GM12878 (cell line): ENCODE data around the gene CHST13. TPM values are rescaled to one million over a fixed set of nuclear protein-coding genes. Genes with fewer than 3 reads are reported as not detected.

Experiments
- ATAC-seq: fragments of 200-7000 bp; cut with Tn5 transposase; 3 replicates; pipeline ENCODE4 v1.9.1; 2020; ENCODE audit warnings: mild to moderate bottlenecking, moderate library complexity
- BruUV-seq: library from RNA; stranded (reverse); fragments of 400-500 nt; replicated peaks from 2 replicates; lab custom pipeline; 2021; lab: Mats Ljungman, UMichigan
- CTCF ChIA-PET: fragments of 300-600 bp; sonication (Branson Sonifier 250); formaldehyde crosslinking; extraction: SDS; loops from one replicate; lab custom pipeline; 2021; ENCODE audit warnings: inconsistent platforms; lab: Yijun Ruan, JAX
- POLR2A ChIA-PET: fragments of 350-600 bp; formaldehyde crosslinking; extraction: SDS; loops from one replicate; lab custom pipeline; 2021; ENCODE audit warnings: inconsistent platforms; lab: Charles Lee
- RAD21 ChIA-PET: fragments of 300-600 bp; sonication (Branson Sonifier 250); formaldehyde crosslinking; loops from one replicate; lab custom pipeline; 2023; ENCODE audit warnings: antibody characterized with exemption; ENCODE audit not compliant: unreplicated experiment; lab: Charles Lee
- SMC1A ChIA-PET: fragments of 300-600 bp; sonication (Branson Sonifier 250); formaldehyde crosslinking; loops from one replicate; lab custom pipeline; 2023; ENCODE audit not compliant: unreplicated experiment, uncharacterized antibody; lab: Charles Lee
- DNase-seq: peaks from one replicate; pipeline ENCODE4 v3.0.0-alpha.2; 2011; ENCODE audit warnings: low read depth, low spot score
- FAIRE-seq: peaks from 3 replicates; lab custom pipeline; 2011; peaks lifted over from hg19 to GRCh38; lab: Jason Lieb, UNC
- H2AFZ ChIP-seq: 2 replicates; pipeline ENCODE4 v1.6.0; 2011; ENCODE audit warnings: low read depth, low read length, control low read depth; ENCODE audit not compliant: control insufficient read depth
- H3K27ac ChIP-seq: 2 replicates; pipeline ENCODE4 v1.5.1; 2011; ENCODE audit warnings: control low read depth; ENCODE audit not compliant: control insufficient read depth, insufficient read depth
- H3K27me3 ChIP-seq, 2 experiments: replicated peaks in 1 of 2; 2 replicates each; pipeline versions ENCODE4 v1.6.0 to v1.6.1; 2011; ENCODE audit warnings: low read length in 1 of 2; ENCODE audit not compliant: control insufficient read depth in 2 of 2, insufficient read depth in 2 of 2
- H3K36me3 ChIP-seq, 2 experiments: 2 replicates each; pipeline ENCODE4 v1.5.1; 2011; ENCODE audit warnings: low read length in 1 of 2; ENCODE audit not compliant: control insufficient read depth in 2 of 2, insufficient read depth in 2 of 2
- H3K4me1 ChIP-seq: 2 replicates; pipeline ENCODE4 v1.6.1; 2011; ENCODE audit warnings: mild to moderate bottlenecking, low read length, moderate library complexity, mixed read lengths; ENCODE audit not compliant: control insufficient read depth, insufficient read depth
- H3K4me2 ChIP-seq: 2 replicates; pipeline ENCODE4 v1.6.0; 2011; ENCODE audit warnings: control low read depth; ENCODE audit not compliant: control insufficient read depth, insufficient read depth
- H3K4me3 ChIP-seq: fragments of 200-600 bp; sonication (generic); 2 replicates; pipeline ENCODE4 v1.5.1; 2016
- H3K79me2 ChIP-seq: 2 replicates; pipeline ENCODE4 v1.6.0; 2011; ENCODE audit warnings: low read length; ENCODE audit not compliant: control insufficient read depth, insufficient read depth
- H3K9ac ChIP-seq: 2 replicates; pipeline ENCODE4 v1.8.0; 2011; ENCODE audit warnings: low read length, control low read depth, mixed read lengths; ENCODE audit not compliant: control insufficient read depth, insufficient read depth
- H3K9me3 ChIP-seq: replicated peaks from 3 replicates; pipeline ENCODE4 v1.5.1; 2011; ENCODE audit warnings: mild to moderate bottlenecking, low read length; ENCODE audit not compliant: control insufficient read depth, insufficient read depth
- H4K20me1 ChIP-seq: 2 replicates; pipeline ENCODE4 v1.6.0; 2011; ENCODE audit not compliant: control insufficient read depth, insufficient read depth
- BCL3 ChIP-seq: IDR thresholded peaks from 2 replicates; pipeline ENCODE4 v1.6.1; 2011; ENCODE audit warnings: borderline replicate concordance, low read depth, mild to moderate bottlenecking, moderate library complexity, low read length; ENCODE audit not compliant: insufficient read depth, poor library complexity, severe bottlenecking
- BHLHE40 ChIP-seq, 2 experiments: fragments of 450-650 bp in 1 of 2; IDR thresholded peaks; 2 replicates each; pipeline ENCODE4 v1.6.1; 2011 to 2017; ENCODE audit warnings: low read depth in 2 of 2, borderline replicate concordance in 1 of 2, improper control_type of control experiment in 1 of 2, low read length in 1 of 2, mild to moderate bottlenecking in 1 of 2
- CBFB ChIP-seq: IDR thresholded peaks from 2 replicates; pipeline ENCODE4 v1.6.1; 2016; ENCODE audit warnings: antibody characterized with exemption, low read depth
- HDAC6 ChIP-seq: fragments of 200-600 bp; sonication (generic); IDR thresholded peaks from one replicate; pipeline ENCODE4 v1.8.0; 2017; ENCODE audit warnings: antibody characterized with exemption; ENCODE audit not compliant: unreplicated experiment
- HSF1 ChIP-seq: fragments of 150-350 bp; IDR thresholded peaks from 2 replicates; pipeline ENCODE4 v1.6.1; 2014; ENCODE audit warnings: mild to moderate bottlenecking, low read depth, low read length
- MLLT1 ChIP-seq: fragments of 450-650 bp; IDR thresholded peaks from 2 replicates; pipeline ENCODE4 v1.6.1; 2016; ENCODE audit warnings: mild to moderate bottlenecking
- MYC ChIP-seq: IDR thresholded peaks from 2 replicates; pipeline ENCODE4 v1.6.1; 2011; ENCODE audit warnings: mild to moderate bottlenecking, low read length, moderate library complexity, inconsistent platforms; ENCODE audit not compliant: insufficient read depth, insufficient replicate concordance, insufficient read length, severe bottlenecking
- TBL1XR1 ChIP-seq: IDR thresholded peaks from 2 replicates; pipeline ENCODE4 v1.6.1; 2012; ENCODE audit warnings: low read depth, low read length, improper control_type of control experiment
- ZNF274 ChIP-seq: IDR thresholded peaks from one replicate; pipeline ENCODE4 v1.8.0; 2011; ENCODE audit not compliant: insufficient read length, insufficient read depth
- WGBS: methylation state at CpG from one replicate; pipeline ENCODE4 v1.1.6; 2016; ENCODE audit warnings: low lambda C conversion rate; ENCODE audit not compliant: insufficient replicate concordance, insufficient coverage; ENCODE audit errors: missing lambda C conversion rate; 5-methylcytosine and 5-hydroxymethylcytosine counted together
- in situ Hi-C: fragments of 300-500 bp; cut with MboI; formaldehyde crosslinking; loops from 9 replicates; pipeline ENCODE4 v1.14.3; 2018; ENCODE audit warnings: mixed read lengths
- intact Hi-C: fragments of 100-400 bp; cut with micrococcal nuclease; formaldehyde crosslinking; loops from one replicate; pipeline ENCODE4 v1.14.2; 2022; ENCODE audit not compliant: unreplicated experiment
- polyA plus RNA-seq, 11 experiments: library from polyadenylated mRNA; depleted of rRNA in 4 of 11; unstranded in 6 of 11; stranded (reverse) in 5 of 11; fragments of >200 nt; fragmentation: Nextera tagmentation in 4 of 11; fragmentation: Illumina TruSeq in 1 of 11; extraction: Ambion mirVana in 4 of 11; extraction: Trizol in 1 of 11; gene quantifications; 1 replicate in 1 of 11; 2 replicates in 10 of 11; pipeline versions ENCODE4 v1.2.1 to v1.2.3, GENCODE V29; 2011 to 2016; ENCODE audit warnings: inconsistent platforms in 2 of 11, missing spikeins in 2 of 11, low read depth in 1 of 11
- total RNA-seq, 4 experiments: library from RNA; depleted of rRNA in 3 of 4; stranded (reverse); fragments of >200 nt in 3 of 4; fragmentation: Illumina TruSeq in 1 of 4; extraction: Trizol in 1 of 4; gene quantifications; 2 replicates each; pipeline versions ENCODE4 v1.2.1 to v1.2.3, GENCODE V29; 2013 to 2021

The CHST13 gene
- total and polyA plus RNA-seq, 10 of the 15 experiments (the other 5 are each of a cell fraction or from before 2014, with no cell fraction given): not detected

- POLR2A ChIA-PET: no interaction called here
- 23% methylated on average over 8 of the region's 8 CpGs for WGBS
- in situ Hi-C loops (no loop called here), intact Hi-C loops (no loop called here)
- H3K27ac ChIP-seq: no peak overlapping the region
- H3K9me3 ChIP-seq: no peaks in the 10 kb centered on the region
- FAIRE-seq (no peak), DNase-seq (no peak), ATAC-seq (no peak)
- no peak overlapping the region for H2AFZ ChIP-seq
- H3K4me2 ChIP-seq: no peak overlapping the region
- H3K4me3 ChIP-seq: no peak overlapping the region
- H4K20me1 ChIP-seq: no peaks in the 10 kb centered on the region
- no peak overlapping the region for H3K9ac ChIP-seq
- no peaks in the 10 kb centered on the region for H3K36me3 ChIP-seq
- TF ChIP-seq BCL3: peak; percentile 38
- TF ChIP-seq HDAC6: no peak
- RAD21 ChIA-PET: no interaction called here
- CTCF ChIA-PET: no interaction called here
- H3K79me2 ChIP-seq: no peaks in the 10 kb centered on the region
- SMC1A ChIA-PET: no interaction called here
- no peaks in the 10 kb centered on the region; a peak in 2 of 4 replicates for H3K27me3 ChIP-seq
- H3K4me1 ChIP-seq: no peaks in the 10 kb centered on the region
- BruUV-seq: no TSS peak
Observed at GRCh38 chr3:126556637-126557414, 32.9 kb downstream of the CHST13 start.

GRCh38 chr3:126557415-126557745 lies 33.4 kb downstream of the CHST13 start:
- no peak overlapping the region for H3K27ac ChIP-seq
- intact Hi-C loops (no loop called here), in situ Hi-C loops (no loop called here)
- POLR2A ChIA-PET: no interaction called here
- RAD21 ChIA-PET: no interaction called here
- no peaks in the 10 kb centered on the region for H3K36me3 ChIP-seq
- H3K4me3 ChIP-seq: no peak overlapping the region
- CTCF ChIA-PET: no interaction called here
- no peaks in the 10 kb centered on the region for H3K79me2 ChIP-seq
- no peak for FAIRE-seq
- TF ChIP-seq MYC (no peak), ZNF274 (no peak), BHLHE40 (IDR thresholded peaks at IDR 0.05; ENCODE audit: borderline replicate concordance in 1 of 2, low read depth in 2 of 2, low read length in 1 of 2) (no peak), MLLT1 (no peak), CBFB (no peak), TBL1XR1 (no peak), HSF1 (no peak)
- TF ChIP-seq, all 136 proteins: peak for 0
- ATAC-seq (no peak), DNase-seq (no peak)
- 49% methylated on average over 11 of the region's 11 CpGs for WGBS
- H4K20me1 ChIP-seq: no peaks in the 10 kb centered on the region
- SMC1A ChIA-PET: no interaction called here
- H3K4me1 ChIP-seq: no peaks in the 10 kb centered on the region
- H3K9me3 ChIP-seq: no peaks in the 10 kb centered on the region
- BruUV-seq: no TSS peak
- no peaks in the 10 kb centered on the region; a peak in 2 of 4 replicates for H3K27me3 ChIP-seq
- no peak overlapping the region for H3K4me2 ChIP-seq
- no peak overlapping the region for H3K9ac ChIP-seq
- no peak overlapping the region for H2AFZ ChIP-seq
